Panc1 (cell line): Measurements from ENCODE around the gene ELAVL4. TPM values are rescaled to one million over a fixed set of nuclear protein-coding genes. Genes with fewer than 3 reads are reported as not detected.

ENCODE experiments used
- ATAC-seq: fragments of 200-7000 bp; cut with Tn5 transposase; 2 replicates; pipeline ENCODE4 v1.9.1; 2020; ENCODE audit warnings: mild to moderate bottlenecking, moderate library complexity
- BruUV-seq: library from RNA; stranded (reverse); fragments of 400-500 nt; replicated peaks from 2 replicates; lab custom pipeline; 2021; lab: Mats Ljungman, UMichigan
- CTCF ChIA-PET: fragments of 300-600 bp; sonication (Branson Sonifier 250); formaldehyde crosslinking; loops from one replicate; lab custom pipeline; 2022; ENCODE audit warnings: antibody characterized with exemption; lab: Charles Lee
- POLR2A ChIA-PET: fragments of 300-600 bp; sonication (Branson Sonifier 250); formaldehyde crosslinking; loops from one replicate; lab custom pipeline; 2022; ENCODE audit warnings: antibody characterized with exemption; lab: Charles Lee
- DNase-seq: peaks from one replicate; pipeline ENCODE4 v3.0.0-alpha.2; 2010; ENCODE audit warnings: low read depth, low spot score
- H3K27ac ChIP-seq: 2 replicates; pipeline ENCODE4 v1.5.1; 2011; ENCODE audit warnings: mild to moderate bottlenecking, low read length, inconsistent platforms
- H3K27me3 ChIP-seq: fragments of 200-500 bp; sonication (Bioruptor generic); 2 replicates; pipeline ENCODE4 v1.6.0; 2014; ENCODE audit warnings: low read length, inconsistent platforms; ENCODE audit not compliant: control insufficient read depth, insufficient read depth
- H3K36me3 ChIP-seq: fragments of 200-500 bp; sonication (Bioruptor generic); 2 replicates; pipeline ENCODE4 v1.5.1; 2014; ENCODE audit warnings: inconsistent platforms, mild to moderate bottlenecking, low read length, moderate library complexity; ENCODE audit not compliant: control insufficient read depth, insufficient read depth
- H3K4me1 ChIP-seq: 2 replicates; pipeline ENCODE4 v1.5.1; 2011; ENCODE audit warnings: inconsistent platforms, mild to moderate bottlenecking, low read length, moderate library complexity; ENCODE audit not compliant: control insufficient read depth, insufficient read depth
- H3K4me3 ChIP-seq, 2 experiments: 2 replicates each; pipeline ENCODE4 v1.5.1; 2011 to 2012; ENCODE audit warnings: low read depth in 2 of 2, low read length in 2 of 2, mild to moderate bottlenecking in 2 of 2, inconsistent platforms in 1 of 2, moderate library complexity in 1 of 2
- H3K9me3 ChIP-seq: fragments of 200-500 bp; sonication (Bioruptor generic); 2 replicates; pipeline ENCODE4 v1.5.1; 2014; ENCODE audit warnings: low read depth, mild to moderate bottlenecking, inconsistent platforms, low read length, moderate library complexity; ENCODE audit not compliant: control insufficient read depth, insufficient read depth
- CTCF ChIP-seq: fragments of 450-650 bp; IDR thresholded peaks from 2 replicates; pipeline ENCODE4 v1.5.1; 2017; ENCODE audit warnings: mild to moderate bottlenecking
- POLR2AphosphoS5 ChIP-seq: IDR thresholded peaks from 2 replicates; pipeline ENCODE4 v1.6.1; 2012; ENCODE audit warnings: mild to moderate bottlenecking, low read depth, low read length, moderate library complexity
- SIN3A ChIP-seq: IDR thresholded peaks from 2 replicates; pipeline ENCODE4 v1.6.1; 2012; ENCODE audit warnings: low read depth, mild to moderate bottlenecking, low read length, moderate library complexity, borderline replicate concordance; ENCODE audit not compliant: insufficient read depth
- TCF7L2 ChIP-seq: IDR thresholded peaks from 2 replicates; pipeline ENCODE4 v1.6.1; 2011; ENCODE audit warnings: mild to moderate bottlenecking, low read depth, low read length, inconsistent platforms
- in situ Hi-C: cut with HindIII; loops from 2 replicates; pipeline ENCODE4 v1.10.0; 2016; ENCODE audit warnings: low sequenced_read_pairs, low pct_unique_long_range_greater_than_20kb
- intact Hi-C: fragments of 100-400 bp; cut with micrococcal nuclease; formaldehyde crosslinking; loops from one replicate; pipeline ENCODE4 v1.10.0; 2022; ENCODE audit not compliant: unreplicated experiment
- total RNA-seq: library from RNA; stranded (reverse); gene quantifications from one replicate; pipeline ENCODE4 v1.2.1, GENCODE V29; 2021; ENCODE audit not compliant: unreplicated experiment
- TF ChIP-seq, protein P1 (sequence below), 2 experiments: IDR thresholded peaks; 2 replicates each; pipeline ENCODE4 v1.6.1; 2011 to 2012; ENCODE audit warnings: low read depth in 2 of 2, control low read depth in 1 of 2, low read length in 1 of 2, mild to moderate bottlenecking in 1 of 2, moderate library complexity in 1 of 2; ENCODE audit not compliant: insufficient read depth in 1 of 2

Gene ELAVL4
- total RNA-seq, 1 experiment from 2014 or later, result not detected

- no peak for DNase-seq
- H3K4me3 ChIP-seq, result no peak overlapping the region
- H3K27ac ChIP-seq, result no peak overlapping the region
- H3K4me1 ChIP-seq, result no peaks in the 10 kb centered on the region
- BruUV-seq, result no TSS peak
- ChIA-PET POLR2A (no interaction called here), CTCF (no interaction called here)
- no peaks in the 10 kb centered on the region; the same call in 1 of the 2 replicates for H3K27me3 ChIP-seq
- H3K36me3 ChIP-seq, result no peaks in the 10 kb centered on the region
- in situ Hi-C loops, result no loop called here
- H3K9me3 ChIP-seq, result no peaks in the 10 kb centered on the region
- TF ChIP-seq, protein P1, sequence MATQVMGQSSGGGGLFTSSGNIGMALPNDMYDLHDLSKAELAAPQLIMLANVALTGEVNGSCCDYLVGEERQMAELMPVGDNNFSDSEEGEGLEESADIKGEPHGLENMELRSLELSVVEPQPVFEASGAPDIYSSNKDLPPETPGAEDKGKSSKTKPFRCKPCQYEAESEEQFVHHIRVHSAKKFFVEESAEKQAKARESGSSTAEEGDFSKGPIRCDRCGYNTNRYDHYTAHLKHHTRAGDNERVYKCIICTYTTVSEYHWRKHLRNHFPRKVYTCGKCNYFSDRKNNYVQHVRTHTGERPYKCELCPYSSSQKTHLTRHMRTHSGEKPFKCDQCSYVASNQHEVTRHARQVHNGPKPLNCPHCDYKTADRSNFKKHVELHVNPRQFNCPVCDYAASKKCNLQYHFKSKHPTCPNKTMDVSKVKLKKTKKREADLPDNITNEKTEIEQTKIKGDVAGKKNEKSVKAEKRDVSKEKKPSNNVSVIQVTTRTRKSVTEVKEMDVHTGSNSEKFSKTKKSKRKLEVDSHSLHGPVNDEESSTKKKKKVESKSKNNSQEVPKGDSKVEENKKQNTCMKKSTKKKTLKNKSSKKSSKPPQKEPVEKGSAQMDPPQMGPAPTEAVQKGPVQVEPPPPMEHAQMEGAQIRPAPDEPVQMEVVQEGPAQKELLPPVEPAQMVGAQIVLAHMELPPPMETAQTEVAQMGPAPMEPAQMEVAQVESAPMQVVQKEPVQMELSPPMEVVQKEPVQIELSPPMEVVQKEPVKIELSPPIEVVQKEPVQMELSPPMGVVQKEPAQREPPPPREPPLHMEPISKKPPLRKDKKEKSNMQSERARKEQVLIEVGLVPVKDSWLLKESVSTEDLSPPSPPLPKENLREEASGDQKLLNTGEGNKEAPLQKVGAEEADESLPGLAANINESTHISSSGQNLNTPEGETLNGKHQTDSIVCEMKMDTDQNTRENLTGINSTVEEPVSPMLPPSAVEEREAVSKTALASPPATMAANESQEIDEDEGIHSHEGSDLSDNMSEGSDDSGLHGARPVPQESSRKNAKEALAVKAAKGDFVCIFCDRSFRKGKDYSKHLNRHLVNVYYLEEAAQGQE (IDR thresholded peaks at IDR 0.05; ENCODE audit: insufficient read depth in 1 of 2, low read depth in 2 of 2, low read length in 1 of 2), result no peak
- no peak for TF ChIP-seq SIN3A
- no peak for TF ChIP-seq CTCF
- TF ChIP-seq POLR2AphosphoS5, result no peak
- TF ChIP-seq TCF7L2, result no peak
- intact Hi-C loops, result no loop called here
- no peak for ATAC-seq
These were observed 80.6 kb downstream of the ELAVL4 start for GRCh38 chr1:50189369-50189768.

- BruUV-seq, result no TSS peak
- DNase-seq (no peak), ATAC-seq (no peak)
- Histone ChIP-seq H3K9me3 (no peaks in the 10 kb centered on the region), H3K4me3 (no peak overlapping the region), H3K36me3 (no peaks in the 10 kb centered on the region), H3K27ac (no peak overlapping the region), H3K4me1 (no peaks in the 10 kb centered on the region), H3K27me3 (no peaks in the 10 kb centered on the region; the same call in 1 of the 2 replicates)
- intact Hi-C loops, result no loop called here
- CTCF ChIA-PET, result no interaction called here
- TF ChIP-seq POLR2AphosphoS5 (no peak), TCF7L2 (no peak), SIN3A (no peak), CTCF (no peak)
- TF ChIP-seq, protein P1 (IDR thresholded peaks at IDR 0.05; ENCODE audit: insufficient read depth in 1 of 2, low read depth in 2 of 2, low read length in 1 of 2), result no peak
- POLR2A ChIA-PET, result no interaction called here
- in situ Hi-C loops, result no loop called here
These were observed 84.3 kb downstream of the ELAVL4 start for GRCh38 chr1:50193002-50193401.
